GM20000 (cell line): ENCODE measurements around the gene SUN2.
A peak's percentile ranks its signal among the peaks of the same experiment; 100 is the strongest.
"Not testable (repeated sequence)": the region's sequence is repeated elsewhere in the genome, so short reads cannot be mapped to it uniquely, and the experiment has no call there.

Experiments used
- DNase-seq: peaks from one replicate; pipeline ENCODE4 v3.0.0; 2012; ENCODE audit warnings: low spot score
- CTCF ChIP-seq: IDR thresholded peaks from 2 replicates; pipeline ENCODE4 v1.5.1; 2012; ENCODE audit warnings: mild to moderate bottlenecking, control low read depth; ENCODE audit errors: extremely low read depth, missing control alignments

The SUN2 gene, protein sequence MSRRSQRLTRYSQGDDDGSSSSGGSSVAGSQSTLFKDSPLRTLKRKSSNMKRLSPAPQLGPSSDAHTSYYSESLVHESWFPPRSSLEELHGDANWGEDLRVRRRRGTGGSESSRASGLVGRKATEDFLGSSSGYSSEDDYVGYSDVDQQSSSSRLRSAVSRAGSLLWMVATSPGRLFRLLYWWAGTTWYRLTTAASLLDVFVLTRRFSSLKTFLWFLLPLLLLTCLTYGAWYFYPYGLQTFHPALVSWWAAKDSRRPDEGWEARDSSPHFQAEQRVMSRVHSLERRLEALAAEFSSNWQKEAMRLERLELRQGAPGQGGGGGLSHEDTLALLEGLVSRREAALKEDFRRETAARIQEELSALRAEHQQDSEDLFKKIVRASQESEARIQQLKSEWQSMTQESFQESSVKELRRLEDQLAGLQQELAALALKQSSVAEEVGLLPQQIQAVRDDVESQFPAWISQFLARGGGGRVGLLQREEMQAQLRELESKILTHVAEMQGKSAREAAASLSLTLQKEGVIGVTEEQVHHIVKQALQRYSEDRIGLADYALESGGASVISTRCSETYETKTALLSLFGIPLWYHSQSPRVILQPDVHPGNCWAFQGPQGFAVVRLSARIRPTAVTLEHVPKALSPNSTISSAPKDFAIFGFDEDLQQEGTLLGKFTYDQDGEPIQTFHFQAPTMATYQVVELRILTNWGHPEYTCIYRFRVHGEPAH

GRCh38 chr22:38755911-38756532, at the start of gene SUN2:
TSS of gene SUN2 (minus strand) at chr22:38755998. CDS start at chr22:38752628, 3,370 bp downstream.
- DNase-seq: peak; percentile 100
- no peak for TF ChIP-seq CTCF

DNA sequence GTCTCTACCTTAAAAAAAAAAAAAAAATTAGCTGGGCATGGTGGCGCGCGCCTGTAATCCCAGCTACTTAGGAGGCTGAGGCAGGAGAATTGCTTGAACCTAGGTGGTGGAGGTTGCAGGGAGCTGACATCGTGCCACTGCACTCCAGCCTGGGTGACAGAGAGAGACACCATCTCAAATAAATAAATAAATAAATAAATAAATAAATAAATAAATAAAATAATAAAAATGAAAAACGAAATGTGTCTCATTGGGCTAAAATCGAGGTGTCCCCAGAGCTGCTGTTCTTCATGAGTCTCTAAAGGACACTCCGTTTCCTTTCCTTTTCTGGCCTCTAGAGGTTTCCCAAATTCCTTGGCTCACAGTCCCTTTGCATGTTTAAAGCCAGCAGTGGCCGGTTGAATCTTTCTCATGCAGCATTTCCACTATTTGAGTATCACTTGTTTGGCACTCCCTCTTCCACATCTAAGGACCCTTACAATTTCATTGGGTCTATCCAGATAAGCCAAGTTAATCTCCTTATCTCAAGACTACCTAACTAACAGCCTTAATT, 49.3 kb upstream of the SUN2 start:
- not testable (repeated sequence) for DNase-seq

- no peak for TF ChIP-seq CTCF
- DNase-seq: no peak
These were observed 46.9 kb upstream of the SUN2 start for GRCh38 chr22:38802671-38803121.

DNA sequence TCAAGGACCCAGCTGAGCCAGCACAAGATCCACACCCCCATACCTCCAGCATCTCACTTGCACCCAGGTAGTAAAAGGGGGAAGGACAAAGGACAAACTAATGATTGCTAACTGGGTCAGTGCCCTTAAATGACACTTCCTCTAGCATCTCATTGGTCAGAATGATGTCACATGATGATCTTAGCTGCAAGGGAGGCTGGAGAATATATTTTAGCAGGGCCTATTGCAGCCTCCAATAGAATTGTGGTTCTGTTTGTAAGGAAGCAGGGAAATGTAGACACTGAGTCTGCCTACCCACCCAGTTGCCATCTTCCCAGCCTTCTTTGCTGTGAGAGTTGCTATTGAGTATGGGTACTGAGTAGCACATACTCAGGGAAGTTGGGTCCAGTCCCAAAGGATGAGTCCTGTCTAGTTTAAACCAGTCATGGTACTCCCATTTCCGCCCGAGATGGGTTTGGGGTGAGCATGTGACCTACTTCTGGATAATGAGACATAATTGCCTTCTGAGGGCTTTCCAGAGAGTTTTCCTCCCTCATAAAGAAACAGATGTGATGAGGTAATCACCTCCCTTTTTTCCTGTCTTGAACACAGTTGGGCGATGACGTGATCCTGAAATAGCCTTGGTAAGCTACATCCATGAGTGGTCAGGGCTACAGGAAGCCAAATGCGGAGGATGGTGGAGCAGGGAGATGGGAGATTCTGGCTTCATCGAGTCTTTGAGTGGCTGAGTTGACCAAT, 43.6 kb upstream of the SUN2 start:
- no peak for TF ChIP-seq CTCF
- no peak for DNase-seq

- no peak for TF ChIP-seq CTCF
- DNase-seq: no peak
These were observed 42.7 kb upstream of the SUN2 start for GRCh38 chr22:38798496-38798895.

- no peak for TF ChIP-seq CTCF
- no peak for DNase-seq
These were observed 40.6 kb upstream of the SUN2 start for GRCh38 chr22:38796262-38796957.

DNA sequence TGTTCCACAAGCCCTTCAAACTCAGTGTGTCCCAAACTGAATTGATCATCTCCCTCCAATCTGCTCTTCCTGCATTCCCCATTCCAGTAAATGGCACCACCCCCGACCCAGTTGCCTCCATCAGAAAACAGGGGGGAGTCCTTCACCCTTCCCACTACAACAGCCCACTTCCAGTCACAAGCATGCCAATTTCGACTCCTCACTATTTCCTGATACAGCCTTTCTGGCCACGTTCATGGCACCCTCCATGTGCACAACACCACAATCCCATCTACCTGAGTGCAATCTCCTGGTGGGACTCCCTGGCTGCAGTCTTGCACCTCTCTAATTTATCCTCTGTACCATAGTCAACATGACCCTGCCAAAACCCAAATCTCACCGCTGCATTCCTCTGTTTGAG, 39.8 kb upstream of the SUN2 start:
- TF ChIP-seq CTCF: no peak
- DNase-seq: no peak
